ENCODE data around the gene TBC1D17.

GRCh38 chr19:49891393-49891792 is 13.9 kb downstream of the TBC1D17 start:
- TF ChIP-seq CTCF (IDR thresholded peaks at IDR 0.05), result no peak
- no peak for TF ChIP-seq POLR2A (IDR thresholded peaks at IDR 0.05)
